Measurements from ENCODE around the gene PMEL.

The PMEL gene

GRCh38 chr12:55972456-55972855 lies 6.6 kb upstream of the PMEL start:
- H3K4me1 ChIP-seq: peaks cover 0 to 49% (median 35%) of the 10 kb centered on the region in 4 donors
- H3K27ac ChIP-seq: peak overlapping the region; percentile 82 to 90
- peaks cover 0 to 23% (median 4%) of the 10 kb centered on the region in 3 donors for H3K36me3 ChIP-seq
- intact Hi-C loops (cut with DNase I; ENCODE audit: low total_unique reads): no loop called here
- DNase-seq: no peak
- H3K4me3 ChIP-seq: peak overlapping the region; percentile 65 to 100
- H3K27me3 ChIP-seq: no peaks in the 10 kb centered on the region
- no peak for TF ChIP-seq CTCF (IDR thresholded peaks at IDR 0.05)
- no peaks in the 10 kb centered on the region for H3K9me3 ChIP-seq

GRCh38 chr12:55972042-55972441 lies 6.2 kb upstream of the PMEL start:
- peak overlapping the region in 1 of 2 donors; percentile 100 for H3K4me3 ChIP-seq
- no peak for TF ChIP-seq CTCF (IDR thresholded peaks at IDR 0.05)
- H3K4me1 ChIP-seq: peaks cover 0 to 49% (median 34%) of the 10 kb centered on the region in 4 donors
- H3K27ac ChIP-seq: peak overlapping the region; percentile 82 to 90
- no peaks in the 10 kb centered on the region for H3K9me3 ChIP-seq
- intact Hi-C loops (cut with DNase I; ENCODE audit: low total_unique reads): no loop called here
- H3K36me3 ChIP-seq: peaks cover 0 to 23% (median 4%) of the 10 kb centered on the region in 3 donors
- DNase-seq: no peak
- no peaks in the 10 kb centered on the region for H3K27me3 ChIP-seq

- Histone ChIP-seq H3K4me1 (peaks cover 0 to 43% (median 32%) of the 10 kb centered on the region in 4 donors), H3K9me3 (no peaks in the 10 kb centered on the region), H3K27ac (no peak overlapping the region), H3K4me3 (no peak overlapping the region), H3K27me3 (no peaks in the 10 kb centered on the region), H3K36me3 (peaks cover 0 to 23% (median 4%) of the 10 kb centered on the region in 3 donors)
- intact Hi-C loops (cut with DNase I; ENCODE audit: low total_unique reads): no loop called here
- no peak for DNase-seq
- TF ChIP-seq CTCF (IDR thresholded peaks at IDR 0.05): no peak
Measured at GRCh38 chr12:55970775-55971174, 4.9 kb upstream of the PMEL start.

- DNase-seq: no peak
- peaks cover 0 to 31% (median 23%) of the 10 kb centered on the region in 4 donors for H3K4me1 ChIP-seq
- intact Hi-C loops (cut with DNase I; ENCODE audit: low total_unique reads): no loop called here
- H3K27me3 ChIP-seq: no peaks in the 10 kb centered on the region
- TF ChIP-seq CTCF (IDR thresholded peaks at IDR 0.05): no peak
- no peak overlapping the region for H3K4me3 ChIP-seq
- H3K27ac ChIP-seq: no peak overlapping the region
- peaks cover 0 to 23% (median 4%) of the 10 kb centered on the region in 3 donors for H3K36me3 ChIP-seq
- H3K9me3 ChIP-seq: no peaks in the 10 kb centered on the region
Measured at GRCh38 chr12:55969356-55969755, 3.5 kb upstream of the PMEL start.

GRCh38 chr12:55966408-55967281 lies 803 bp upstream of the PMEL start, which contains the start of gene CDK2:
CDK2 (plus strand) TSS chr12:55966830; CDS start chr12:55967009, 179 bp downstream.
- Histone ChIP-seq H3K9me3 (no peaks in the 10 kb centered on the region), H3K27ac (peak within 1 kb of the TSS; percentile 78 to 81), H3K4me1 (peaks cover 0 to 20% (median 16%) of the 10 kb centered on the region in 4 donors), H3K4me3 (peak within 1 kb of the TSS; percentile 67 to 72), H3K27me3 (no peaks in the 10 kb centered on the region), H3K36me3 (peaks cover 0 to 23% (median 4%) of the 10 kb centered on the region in 3 donors)
- intact Hi-C loops (cut with DNase I; ENCODE audit: low total_unique reads): no loop called here
- peak; percentile 96 to 97 for DNase-seq
- TF ChIP-seq CTCF (IDR thresholded peaks at IDR 0.05): no peak

All from tibial artery (tissue), 4 donors.